Measurements from ENCODE around the gene HCN4. TPM values are rescaled to one million over a fixed set of nuclear protein-coding genes. Genes with fewer than 3 reads are reported as not detected.

HCN4 gene
- total RNA-seq, 1 donor from 2014 or later: 0.06 TPM

DNA sequence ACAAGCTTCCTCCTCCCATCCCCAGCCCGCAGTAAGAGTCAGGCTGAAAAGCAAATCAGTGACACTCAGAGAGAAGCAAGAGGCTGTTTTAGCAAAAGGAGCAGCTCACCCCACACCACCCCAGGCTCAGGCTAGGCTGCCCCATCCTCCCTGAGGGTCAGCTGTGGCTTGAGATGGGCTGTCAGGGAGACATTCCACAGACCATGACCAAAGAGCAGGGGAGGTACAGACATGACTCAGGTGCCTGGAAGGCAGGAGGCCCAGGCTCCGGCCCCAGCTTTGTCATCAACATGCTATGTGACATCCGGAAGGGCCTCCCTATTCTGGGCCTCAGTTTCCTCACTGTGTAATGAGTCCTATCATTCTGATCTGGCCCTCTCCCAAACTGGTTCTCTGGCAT lies 24.7 kb downstream of the HCN4 start:
- TF ChIP-seq, protein P1, sequence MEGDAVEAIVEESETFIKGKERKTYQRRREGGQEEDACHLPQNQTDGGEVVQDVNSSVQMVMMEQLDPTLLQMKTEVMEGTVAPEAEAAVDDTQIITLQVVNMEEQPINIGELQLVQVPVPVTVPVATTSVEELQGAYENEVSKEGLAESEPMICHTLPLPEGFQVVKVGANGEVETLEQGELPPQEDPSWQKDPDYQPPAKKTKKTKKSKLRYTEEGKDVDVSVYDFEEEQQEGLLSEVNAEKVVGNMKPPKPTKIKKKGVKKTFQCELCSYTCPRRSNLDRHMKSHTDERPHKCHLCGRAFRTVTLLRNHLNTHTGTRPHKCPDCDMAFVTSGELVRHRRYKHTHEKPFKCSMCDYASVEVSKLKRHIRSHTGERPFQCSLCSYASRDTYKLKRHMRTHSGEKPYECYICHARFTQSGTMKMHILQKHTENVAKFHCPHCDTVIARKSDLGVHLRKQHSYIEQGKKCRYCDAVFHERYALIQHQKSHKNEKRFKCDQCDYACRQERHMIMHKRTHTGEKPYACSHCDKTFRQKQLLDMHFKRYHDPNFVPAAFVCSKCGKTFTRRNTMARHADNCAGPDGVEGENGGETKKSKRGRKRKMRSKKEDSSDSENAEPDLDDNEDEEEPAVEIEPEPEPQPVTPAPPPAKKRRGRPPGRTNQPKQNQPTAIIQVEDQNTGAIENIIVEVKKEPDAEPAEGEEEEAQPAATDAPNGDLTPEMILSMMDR (IDR thresholded peaks at IDR 0.05): no peak
- no peaks in the 10 kb centered on the region for H3K9me3 ChIP-seq
- intact Hi-C loops (cut with DNase I): no loop called here
- no peaks in the 10 kb centered on the region for H3K36me3 ChIP-seq
- no peak overlapping the region for H3K4me3 ChIP-seq
- no peaks in the 10 kb centered on the region for H3K4me1 ChIP-seq
- no peak for ATAC-seq
- DNase-seq: no peak
- no peak overlapping the region for H3K27ac ChIP-seq
- no peaks in the 10 kb centered on the region for H3K27me3 ChIP-seq

DNA sequence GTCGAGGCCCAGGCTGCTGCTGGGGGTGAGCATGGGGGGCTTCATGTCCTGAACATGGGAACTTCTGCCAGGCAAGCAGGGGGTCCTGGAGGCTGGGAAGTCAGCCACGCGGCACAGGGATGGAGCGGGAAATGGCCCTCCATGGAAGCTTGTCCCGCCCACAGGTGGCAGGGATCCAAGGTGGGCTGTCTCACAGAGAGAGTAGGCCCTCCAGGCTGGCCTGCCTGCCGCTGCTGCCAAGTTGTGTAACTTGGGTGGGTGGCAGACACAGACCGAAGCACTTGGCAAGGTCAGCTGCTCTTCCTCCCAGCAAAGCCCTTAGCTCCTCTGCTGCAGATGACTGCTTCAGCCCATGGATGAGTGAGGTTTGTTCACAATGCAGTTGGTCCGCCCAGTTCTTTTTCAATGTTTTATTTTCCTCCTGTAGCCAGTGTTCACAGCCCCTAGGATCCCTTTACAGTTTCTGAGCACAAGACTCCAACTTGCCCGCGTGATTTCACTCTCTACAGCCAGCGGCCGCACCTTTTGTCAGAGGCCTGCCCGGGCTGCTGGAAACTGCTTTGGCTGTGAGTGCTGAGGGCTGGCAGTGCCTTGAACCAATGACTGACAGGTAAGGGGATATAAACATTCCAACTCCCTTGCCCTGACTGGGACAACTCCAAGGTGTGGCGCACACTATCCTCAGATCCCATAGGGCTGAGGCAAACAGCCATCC lies 26.7 kb downstream of the HCN4 start:
- intact Hi-C loops (cut with DNase I): no loop called here
- DNase-seq (no peak), ATAC-seq (no peak)
- Histone ChIP-seq H3K27me3 (no peaks in the 10 kb centered on the region), H3K9me3 (no peaks in the 10 kb centered on the region), H3K27ac (no peak overlapping the region), H3K4me1 (no peaks in the 10 kb centered on the region), H3K36me3 (no peaks in the 10 kb centered on the region), H3K4me3 (no peak overlapping the region)
- TF ChIP-seq, protein P1 (IDR thresholded peaks at IDR 0.05): no peak

DNA sequence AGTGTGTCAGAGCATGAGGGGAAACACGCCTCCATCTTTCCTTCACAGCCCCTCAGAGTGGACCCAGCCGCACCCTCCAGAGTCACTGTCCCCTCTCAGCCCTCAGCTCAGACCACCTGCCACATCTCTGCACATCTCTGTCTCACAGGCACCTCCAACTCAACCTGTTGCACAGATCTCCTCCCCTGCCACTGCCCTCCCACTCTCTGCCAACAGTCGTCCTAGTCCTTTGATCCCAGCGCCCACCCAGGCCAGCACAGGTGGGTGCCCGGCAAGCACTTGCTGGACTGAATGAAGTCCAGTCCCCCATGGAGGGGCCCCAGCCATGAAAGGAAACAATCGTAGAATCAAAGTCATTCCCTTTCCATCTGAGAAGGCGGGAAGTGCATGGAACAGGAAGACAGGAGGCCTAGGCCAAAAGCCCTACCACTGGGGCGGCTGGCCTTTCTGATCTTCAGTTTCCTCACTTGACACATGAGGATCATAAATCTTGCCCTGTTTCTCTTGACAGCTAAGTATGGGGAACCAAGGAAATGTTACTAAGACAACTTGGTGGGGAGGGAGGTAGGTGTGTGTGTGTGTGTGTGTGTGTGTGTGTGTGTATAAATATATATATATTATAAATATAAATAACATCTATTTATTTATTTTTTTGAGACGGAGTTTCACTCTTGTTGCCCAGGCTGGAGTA lies 28.1 kb downstream of the HCN4 start:
- TF ChIP-seq, protein P1 (IDR thresholded peaks at IDR 0.05): no peak
- no peaks in the 10 kb centered on the region for H3K9me3 ChIP-seq
- no peak overlapping the region for H3K27ac ChIP-seq
- no peak overlapping the region for H3K4me3 ChIP-seq
- intact Hi-C loops (cut with DNase I): no loop called here
- no peaks in the 10 kb centered on the region for H3K27me3 ChIP-seq
- H3K36me3 ChIP-seq: no peaks in the 10 kb centered on the region
- DNase-seq: no peak
- ATAC-seq: no peak
- H3K4me1 ChIP-seq: no peaks in the 10 kb centered on the region

DNA sequence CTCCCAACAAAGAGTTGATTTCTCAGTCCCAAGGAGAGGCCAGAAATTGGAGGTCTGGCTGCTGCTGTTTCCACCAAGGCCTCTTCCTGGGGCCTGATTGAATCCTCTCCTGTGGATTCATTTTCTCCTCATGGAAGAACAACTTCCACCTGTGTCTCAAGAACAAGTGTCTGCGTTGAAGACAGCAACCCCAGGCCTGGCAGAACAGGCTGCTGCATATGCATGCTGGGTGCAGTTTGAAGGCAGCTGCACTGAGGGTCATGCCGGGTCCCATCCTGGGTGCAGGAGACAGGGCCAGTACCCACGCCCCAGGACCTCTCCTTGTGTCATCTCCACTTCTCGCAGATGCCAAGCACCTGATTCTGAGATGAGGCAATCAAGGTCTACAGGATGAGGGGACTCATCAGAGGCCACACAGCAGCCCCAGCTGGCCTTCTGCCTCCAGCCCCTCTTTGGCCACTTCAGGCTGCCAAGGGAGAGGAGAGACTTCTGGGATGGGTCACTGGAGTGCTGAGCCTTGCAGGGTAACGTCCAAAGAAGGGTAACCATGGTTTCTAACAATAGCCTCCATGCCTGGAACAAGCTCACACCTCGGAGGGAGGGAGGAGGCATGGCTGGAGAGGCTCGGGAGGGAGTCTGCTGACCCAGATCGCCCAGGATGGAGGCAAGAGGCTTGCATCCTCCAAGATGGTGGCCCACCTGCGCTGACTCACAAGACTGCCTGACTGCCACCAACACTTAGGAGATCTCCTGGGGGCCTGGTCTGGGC lies 30.0 kb downstream of the HCN4 start:
- ATAC-seq (no peak), DNase-seq (no peak)
- H3K4me1 ChIP-seq: no peaks in the 10 kb centered on the region
- H3K9me3 ChIP-seq: no peaks in the 10 kb centered on the region
- TF ChIP-seq, protein P1 (IDR thresholded peaks at IDR 0.05): no peak
- no peak overlapping the region for H3K27ac ChIP-seq
- no peaks in the 10 kb centered on the region for H3K27me3 ChIP-seq
- intact Hi-C loops (cut with DNase I): no loop called here
- no peak overlapping the region for H3K4me3 ChIP-seq
- H3K36me3 ChIP-seq: no peaks in the 10 kb centered on the region

DNA sequence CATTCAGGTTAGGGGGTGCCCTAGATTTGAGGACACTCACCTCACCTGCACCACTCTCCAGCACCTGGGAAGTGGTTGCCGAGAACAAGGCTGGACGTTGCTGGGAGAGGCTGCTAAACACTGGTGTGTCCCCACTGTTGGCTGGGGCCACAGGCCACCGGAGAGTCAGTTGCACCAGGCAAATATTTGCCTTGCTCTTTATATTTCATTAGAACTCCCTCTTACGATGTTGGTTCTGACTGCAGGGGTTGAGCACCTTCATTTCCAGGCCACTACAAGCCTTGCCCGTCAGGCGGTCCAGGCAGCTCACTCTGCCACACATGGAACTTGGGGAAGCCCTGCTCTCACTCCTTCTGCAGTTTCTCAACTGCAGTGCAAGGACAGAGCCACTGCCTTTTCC lies 30.7 kb downstream of the HCN4 start:
- Histone ChIP-seq H3K27ac (no peak overlapping the region), H3K4me3 (no peak overlapping the region), H3K4me1 (no peaks in the 10 kb centered on the region), H3K36me3 (no peaks in the 10 kb centered on the region), H3K27me3 (no peaks in the 10 kb centered on the region), H3K9me3 (no peaks in the 10 kb centered on the region)
- intact Hi-C loops (cut with DNase I): no loop called here
- ATAC-seq (peak; percentile 73), DNase-seq (no peak)
- TF ChIP-seq, protein P1 (IDR thresholded peaks at IDR 0.05): no peak

Measured in upper lobe of right lung (tissue), 1 donor.